B cell (primary cell): ENCODE results near the gene NAV1.

Experiments used
- CTCF ChIP-seq: fragments of 200-600 bp; IDR thresholded peaks from one replicate; pipeline ENCODE4 v1.8.0; 2022; ENCODE audit warnings: antibody characterized with exemption, mild to moderate bottlenecking
- EZH2 ChIP-seq: IDR thresholded peaks from 2 replicates; pipeline ENCODE4 v1.6.1; 2012; ENCODE audit warnings: borderline replicate concordance, low read depth, mild to moderate bottlenecking, moderate library complexity, low read length; ENCODE audit not compliant: insufficient read depth, poor library complexity, severe bottlenecking

- TF ChIP-seq CTCF (no peak), EZH2 (no peak)
These were observed 29.3 kb downstream of the NAV1 start for GRCh38 chr1:201568265-201568664.
